Measurements from ENCODE around the gene AARSD1.
"Not testable (repeated sequence)": the region's sequence is repeated elsewhere in the genome, so short reads cannot be mapped to it uniquely, and the experiment has no call there.

AARSD1 gene

GRCh38 chr17:42964161-42964932, at the start of gene AARSD1:
Gene AARSD1 (minus strand): TSS chr17:42964454. CDS start chr17:42964440, 14 bp downstream.
- peak; percentile 94 for DNase-seq (ENCODE audit: low read depth)

- no peak for DNase-seq (ENCODE audit: low read depth)
These were observed 49.0 kb upstream of the AARSD1 start for GRCh38 chr17:43013296-43013695.

- DNase-seq (ENCODE audit: low read depth), result no peak
These were observed 47.6 kb upstream of the AARSD1 start for GRCh38 chr17:43011728-43012472.

GRCh38 chr17:43010667-43011308, 46.5 kb upstream of the AARSD1 start:
- no peak for DNase-seq (ENCODE audit: low read depth)

- peak; percentile 89 for DNase-seq (ENCODE audit: low read depth)
These were observed 42.6 kb upstream of the AARSD1 start, which contains the start of gene IFI35 for GRCh38 chr17:43006639-43007551. Gene IFI35 (plus strand): TSS chr17:43006784. CDS start chr17:43006948, 164 bp downstream.

- DNase-seq (ENCODE audit: low read depth), result peak; percentile 58
These were observed 39.4 kb upstream of the AARSD1 start for GRCh38 chr17:43003542-43004172.

- DNase-seq (ENCODE audit: low read depth), result not testable (repeated sequence)
These were observed 36.6 kb upstream of the AARSD1 start for GRCh38 chr17:43000894-43001293.

GRCh38 chr17:42999003-42999525, 34.8 kb upstream of the AARSD1 start:
- DNase-seq (ENCODE audit: low read depth), result no peak

GRCh38 chr17:42997984-42998938, 34.0 kb upstream of the AARSD1 start, which contains the start of gene RPL27:
Gene RPL27 (plus strand): TSS chr17:42998419. CDS start chr17:42998751, 332 bp downstream.
- peak; percentile 100 for DNase-seq (ENCODE audit: low read depth)

GRCh38 chr17:42997390-42997983, 33.2 kb upstream of the AARSD1 start:
- DNase-seq (ENCODE audit: low read depth), result no peak

GRCh38 chr17:42993913-42994312, 29.7 kb upstream of the AARSD1 start:
- not testable (repeated sequence) for DNase-seq (ENCODE audit: low read depth)

GRCh38 chr17:42992872-42993271, 28.6 kb upstream of the AARSD1 start:
- no peak for DNase-seq (ENCODE audit: low read depth)

- no peak for DNase-seq (ENCODE audit: low read depth)
These were observed 27.2 kb upstream of the AARSD1 start for GRCh38 chr17:42991471-42991870.

- DNase-seq (ENCODE audit: low read depth), result peak; percentile 87
These were observed 25.7 kb upstream of the AARSD1 start for GRCh38 chr17:42989726-42990652.

- peak; percentile 70 for DNase-seq (ENCODE audit: low read depth)
These were observed 24.9 kb upstream of the AARSD1 start for GRCh38 chr17:42989141-42989540.

GRCh38 chr17:42985225-42985624, 21.0 kb upstream of the AARSD1 start:
- DNase-seq (ENCODE audit: low read depth), result no peak

GRCh38 chr17:42982266-42982665, 18.0 kb upstream of the AARSD1 start:
- DNase-seq (ENCODE audit: low read depth), result no peak

Data from EH (cell line).